ENCODE data around the gene PTGS1. TPM values are rescaled to one million over a fixed set of nuclear protein-coding genes. Genes with fewer than 3 reads are reported as not detected.
"Not testable (repeated sequence)": the region's sequence is repeated elsewhere in the genome, so short reads cannot be mapped to it uniquely, and the experiment has no call there.

PTGS1 gene
- polyA plus RNA-seq, 1 experiment: 102 TPM

DNA sequence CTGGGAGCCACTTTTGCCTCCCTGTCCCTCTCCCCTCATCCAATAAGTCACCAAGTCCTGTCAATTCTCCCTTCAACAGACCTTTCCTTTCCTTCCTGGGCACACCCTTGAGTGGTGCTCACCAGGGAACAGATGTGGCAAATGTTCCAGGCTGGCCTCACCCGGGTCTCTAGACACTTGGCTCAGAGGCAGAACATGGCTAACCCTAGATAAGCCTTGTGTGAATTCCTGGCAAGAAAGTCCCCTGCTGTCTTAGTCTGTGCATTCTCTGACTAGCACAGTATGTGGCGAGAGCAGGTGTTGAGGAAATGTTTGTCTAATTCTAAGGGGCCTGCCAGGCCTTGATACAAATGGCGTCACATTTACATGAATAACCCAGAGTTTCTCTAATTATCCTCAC is 41.2 kb upstream of the PTGS1 start:
- TF ChIP-seq, protein P1, sequence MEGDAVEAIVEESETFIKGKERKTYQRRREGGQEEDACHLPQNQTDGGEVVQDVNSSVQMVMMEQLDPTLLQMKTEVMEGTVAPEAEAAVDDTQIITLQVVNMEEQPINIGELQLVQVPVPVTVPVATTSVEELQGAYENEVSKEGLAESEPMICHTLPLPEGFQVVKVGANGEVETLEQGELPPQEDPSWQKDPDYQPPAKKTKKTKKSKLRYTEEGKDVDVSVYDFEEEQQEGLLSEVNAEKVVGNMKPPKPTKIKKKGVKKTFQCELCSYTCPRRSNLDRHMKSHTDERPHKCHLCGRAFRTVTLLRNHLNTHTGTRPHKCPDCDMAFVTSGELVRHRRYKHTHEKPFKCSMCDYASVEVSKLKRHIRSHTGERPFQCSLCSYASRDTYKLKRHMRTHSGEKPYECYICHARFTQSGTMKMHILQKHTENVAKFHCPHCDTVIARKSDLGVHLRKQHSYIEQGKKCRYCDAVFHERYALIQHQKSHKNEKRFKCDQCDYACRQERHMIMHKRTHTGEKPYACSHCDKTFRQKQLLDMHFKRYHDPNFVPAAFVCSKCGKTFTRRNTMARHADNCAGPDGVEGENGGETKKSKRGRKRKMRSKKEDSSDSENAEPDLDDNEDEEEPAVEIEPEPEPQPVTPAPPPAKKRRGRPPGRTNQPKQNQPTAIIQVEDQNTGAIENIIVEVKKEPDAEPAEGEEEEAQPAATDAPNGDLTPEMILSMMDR (IDR thresholded peaks at IDR 0.05; ENCODE audit: insufficient read depth, low read depth, low read length): no peak
- DNase-seq (ENCODE audit: low read depth): no peak
- Histone ChIP-seq H3K4me3 (ENCODE audit: low read depth, low read length) (no peak overlapping the region), H3K27me3 (ENCODE audit: control insufficient read depth, insufficient read depth, low read length) (no peaks in the 10 kb centered on the region), H3K36me3 (ENCODE audit: control insufficient read depth, insufficient read depth, low read length) (0 out of 2 replicates have a peak, but pooled peaks cover 1% of the 10 kb centered on the region)
- CTCF ChIA-PET: interaction anchor here (0.6 to 1.9 kb wide), 2 partner anchors 16 to 206 kb away, joined by 4 to 7 read pairs; no protein-coding TSS in a partner anchor
- POLR2A ChIA-PET: no interaction called here

DNA sequence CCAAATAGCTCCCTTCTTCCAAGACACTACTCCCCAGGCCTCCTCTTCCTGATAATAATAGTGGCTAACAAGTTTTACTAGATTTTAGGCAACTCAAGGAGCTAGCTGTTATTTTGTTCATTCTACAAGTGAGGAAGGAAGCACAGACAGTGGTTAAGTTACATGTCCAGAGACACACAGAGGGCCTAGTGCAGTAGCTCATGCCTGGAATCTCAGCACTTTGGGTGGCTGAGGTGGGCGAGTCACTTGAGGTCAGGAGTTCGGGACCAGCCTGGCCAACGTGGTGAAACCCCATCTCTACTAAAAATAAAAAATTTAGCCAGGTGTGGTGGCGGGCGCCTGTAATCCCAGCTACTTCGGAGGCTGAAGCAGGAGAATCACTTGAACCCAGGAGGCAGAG is 40.4 kb upstream of the PTGS1 start:
- POLR2A ChIA-PET; DNase-seq (ENCODE audit: low read depth); H3K27me3 ChIP-seq (ENCODE audit: control insufficient read depth, insufficient read depth, low read length); H3K36me3 ChIP-seq (ENCODE audit: control insufficient read depth, insufficient read depth, low read length); H3K4me3 ChIP-seq (ENCODE audit: low read depth, low read length): not testable (repeated sequence)
- CTCF ChIA-PET: interaction anchor here (0.6 to 1.9 kb wide), 4 partner anchors 17 to 207 kb away, joined by 3 to 7 read pairs (median 4); no protein-coding TSS in a partner anchor

DNA sequence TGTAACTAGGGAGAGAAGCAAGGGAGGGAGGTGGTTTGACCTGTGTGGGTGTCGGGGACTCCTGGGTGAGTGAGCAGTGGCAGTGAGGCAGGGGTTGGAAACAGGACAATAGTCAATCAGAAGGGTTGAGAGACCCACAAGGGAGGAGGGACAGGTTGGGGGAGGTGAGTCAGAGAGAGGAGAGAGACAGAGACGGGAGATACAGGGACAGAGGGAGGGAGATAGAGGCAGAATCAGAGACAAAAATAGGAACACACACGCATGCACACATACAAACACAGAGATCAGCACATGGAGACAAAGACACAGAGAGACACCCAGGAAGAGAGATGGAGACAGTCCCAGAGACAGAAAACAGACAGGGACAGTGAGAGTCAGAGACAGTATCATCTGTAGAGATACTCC is 39.3 kb upstream of the PTGS1 start:
- TF ChIP-seq, protein P1 (IDR thresholded peaks at IDR 0.05; ENCODE audit: insufficient read depth, low read depth, low read length): no peak
- ChIA-PET POLR2A (no interaction called here), CTCF (interaction anchor here (0.6 to 1.9 kb wide), 3 partner anchors 18 to 208 kb away, joined by 3 to 7 read pairs (median 3); no protein-coding TSS in a partner anchor)
- Histone ChIP-seq H3K36me3 (ENCODE audit: control insufficient read depth, insufficient read depth, low read length) (0 out of 2 replicates have a peak, but pooled peaks cover 1% of the 10 kb centered on the region), H3K4me3 (ENCODE audit: low read depth, low read length) (no peak overlapping the region), H3K27me3 (ENCODE audit: control insufficient read depth, insufficient read depth, low read length) (no peaks in the 10 kb centered on the region)
- DNase-seq (ENCODE audit: low read depth): no peak

DNA sequence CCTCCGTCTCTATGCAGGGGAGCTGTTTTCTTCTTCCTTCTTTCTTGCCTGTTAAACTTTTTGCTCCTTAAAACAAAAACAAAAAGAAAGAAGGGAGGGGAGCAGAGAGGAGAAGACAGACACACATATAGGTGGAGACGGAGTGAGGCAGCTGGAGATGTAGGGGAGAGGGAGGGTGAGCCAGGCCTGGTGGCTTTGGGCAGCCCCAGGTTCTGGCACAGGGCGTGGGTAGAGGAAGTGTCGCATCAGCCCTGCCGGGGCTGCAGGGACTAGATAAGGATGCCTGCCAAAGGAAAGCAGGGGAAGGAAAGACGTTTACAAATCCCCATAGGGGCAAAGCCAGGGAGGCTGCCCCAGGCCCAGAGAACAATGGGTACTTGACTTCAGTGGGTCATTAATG is 38.7 kb upstream of the PTGS1 start:
- Histone ChIP-seq H3K27me3 (ENCODE audit: control insufficient read depth, insufficient read depth, low read length) (no peaks in the 10 kb centered on the region), H3K4me3 (ENCODE audit: low read depth, low read length) (no peak overlapping the region), H3K36me3 (ENCODE audit: control insufficient read depth, insufficient read depth, low read length) (0 out of 2 replicates have a peak, but pooled peaks cover 1% of the 10 kb centered on the region)
- DNase-seq (ENCODE audit: low read depth): no peak
- TF ChIP-seq, protein P1 (IDR thresholded peaks at IDR 0.05; ENCODE audit: insufficient read depth, low read depth, low read length): no peak
- POLR2A ChIA-PET: no interaction called here
- CTCF ChIA-PET: no interaction called here

DNA sequence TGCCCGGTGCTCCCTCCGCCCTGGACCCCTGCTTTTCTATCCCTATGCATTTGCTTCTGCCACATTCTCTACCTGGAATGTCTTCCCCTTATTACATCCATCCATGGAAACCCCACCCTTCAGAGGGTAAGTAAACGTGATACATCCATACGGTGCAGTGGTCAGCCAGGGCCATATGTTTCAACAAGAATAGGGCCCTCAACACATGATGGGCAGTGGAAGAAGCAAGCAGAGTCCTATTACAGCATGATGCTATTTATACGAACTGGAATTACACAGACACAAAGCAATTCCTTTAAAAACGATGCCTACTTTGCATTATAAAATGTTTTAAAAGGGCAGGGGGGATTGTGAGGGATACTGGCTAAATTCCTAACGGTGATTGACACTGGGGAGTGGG is 38.2 kb upstream of the PTGS1 start:
- POLR2A ChIA-PET: no interaction called here
- CTCF ChIA-PET: no interaction called here

More for the DNA sequence above, 38.2 kb upstream of the PTGS1 start:
- no peak overlapping the region for H3K4me3 ChIP-seq (ENCODE audit: low read depth, low read length)
- 0 out of 2 replicates have a peak, but pooled peaks cover 1% of the 10 kb centered on the region for H3K36me3 ChIP-seq (ENCODE audit: control insufficient read depth, insufficient read depth, low read length)
- no peaks in the 10 kb centered on the region for H3K27me3 ChIP-seq (ENCODE audit: control insufficient read depth, insufficient read depth, low read length)
- DNase-seq (ENCODE audit: low read depth): no peak
- TF ChIP-seq, protein P1 (IDR thresholded peaks at IDR 0.05; ENCODE audit: insufficient read depth, low read depth, low read length): no peak
